ENCODE data around the gene HECW1. TPM values are rescaled to one million over a fixed set of nuclear protein-coding genes. Genes with fewer than 3 reads are reported as not detected.

Gene HECW1
- total and polyA plus RNA-seq, 10 of the 15 experiments (the other 5 are each of a cell fraction or from before 2014, with no cell fraction given) = under 0.01 to 0.31 (median 0.04) TPM; not detected in 3

GRCh38 chr7:43364391-43364790 lies 251.9 kb downstream of the HECW1 start:
- no peak overlapping the region for H2AFZ ChIP-seq (ENCODE audit: control insufficient read depth, low read depth, low read length)
- 42% methylated on average over 7 of the region's 7 CpGs for WGBS (ENCODE audit: insufficient coverage, insufficient replicate concordance, low lambda C conversion rate, missing lambda C conversion rate)
- ChIA-PET SMC1A (ENCODE audit: uncharacterized antibody, unreplicated experiment) (no interaction called here), POLR2A (no interaction called here), RAD21 (ENCODE audit: unreplicated experiment) (no interaction called here), CTCF (no interaction called here)
- H3K9ac ChIP-seq (ENCODE audit: control insufficient read depth, insufficient read depth, low read length) = no peak overlapping the region
- H3K36me3 ChIP-seq (ENCODE audit: control insufficient read depth in 2 of 2, insufficient read depth in 2 of 2, low read length in 1 of 2) = no peaks in the 10 kb centered on the region
- H3K79me2 ChIP-seq (ENCODE audit: control insufficient read depth, insufficient read depth, low read length) = no peaks in the 10 kb centered on the region
- H3K4me2 ChIP-seq (ENCODE audit: control insufficient read depth, insufficient read depth) = no peak overlapping the region
- no peaks in the 10 kb centered on the region for H3K27me3 ChIP-seq (replicated peaks in 1 of 2; ENCODE audit: control insufficient read depth in 2 of 2, insufficient read depth in 2 of 2, low read length in 1 of 2)
- H3K4me3 ChIP-seq = no peak overlapping the region
- no TSS peak for BruUV-seq (replicated peaks)
- no peaks in the 10 kb centered on the region for H3K9me3 ChIP-seq (replicated peaks; ENCODE audit: control insufficient read depth, insufficient read depth, low read length)
- in situ Hi-C loops (cut with MboI) = no loop called here
- no peaks in the 10 kb centered on the region for H3K4me1 ChIP-seq (ENCODE audit: control insufficient read depth, insufficient read depth, low read length)
- H4K20me1 ChIP-seq (ENCODE audit: control insufficient read depth, insufficient read depth) = no peaks in the 10 kb centered on the region
- no peak overlapping the region for H3K27ac ChIP-seq (ENCODE audit: control insufficient read depth, insufficient read depth)
- FAIRE-seq = no peak
- TF ChIP-seq ZNF207 (IDR thresholded peaks at IDR 0.05; ENCODE audit: borderline replicate concordance) (no peak), SPI1 (IDR thresholded peaks at IDR 0.05; ENCODE audit: borderline replicate concordance, insufficient read depth, low read depth, low read length) (no peak), ZNF384 (IDR thresholded peaks at IDR 0.05; ENCODE audit: borderline replicate concordance, low read depth, low read length) (no peak), NFYA (IDR thresholded peaks at IDR 0.05; ENCODE audit: borderline replicate concordance, low read depth, low read length) (no peak), NBN (IDR thresholded peaks at IDR 0.05) (no peak), SREBF1 (IDR thresholded peaks at IDR 0.05; ENCODE audit: low read length) (no peak), MYC (IDR thresholded peaks at IDR 0.05; ENCODE audit: insufficient read depth, insufficient read length, insufficient replicate concordance, low read length, severe bottlenecking) (no peak), KDM1A (IDR thresholded peaks at IDR 0.05; ENCODE audit: borderline replicate concordance) (no peak), ZSCAN29 (IDR thresholded peaks at IDR 0.05) (no peak), TCF7 (IDR thresholded peaks at IDR 0.05; ENCODE audit: borderline replicate concordance) (no peak)
- intact Hi-C loops (cut with micrococcal nuclease; ENCODE audit: unreplicated experiment) = no loop called here
- no peak for DNase-seq (ENCODE audit: low read depth, low spot score)
- no peak for ATAC-seq

Data from GM12878 (cell line).